Nephron (organoid): ENCODE data around the gene MAGEC1.

Experiments
- H3K27ac Mint-ChIP-seq, 3 experiments: 2 replicates each; pipeline ENCODE4 v1.8.0; 2020; ENCODE audit warnings: mixed read lengths in 3 of 3, mild to moderate bottlenecking in 2 of 3, moderate library complexity in 1 of 3
- H3K27me3 Mint-ChIP-seq: 2 replicates; pipeline ENCODE4 v1.8.0; 2021; ENCODE audit warnings: low read depth, mild to moderate bottlenecking, moderate library complexity, mixed read lengths
- H3K36me3 Mint-ChIP-seq: 2 replicates; pipeline ENCODE4 v1.8.0; 2020; ENCODE audit warnings: low read depth, mixed read lengths
- H3K4me1 Mint-ChIP-seq: 2 replicates; pipeline ENCODE4 v1.8.0; 2020; ENCODE audit warnings: mixed read lengths
- H3K4me3 Mint-ChIP-seq, 3 experiments: 2 replicates each; pipeline ENCODE4 v1.8.0; 2020; ENCODE audit warnings: mild to moderate bottlenecking in 3 of 3, mixed read lengths in 3 of 3, moderate library complexity in 2 of 3
- H3K9me3 Mint-ChIP-seq: 2 replicates; pipeline ENCODE4 v1.8.0; 2020; ENCODE audit warnings: mixed read lengths
- CTCF ChIP-seq, 3 experiments: fragments of 200-600 bp; sonication (generic); IDR thresholded peaks; one replicate each; pipeline ENCODE4 v1.5.0; 2021; ENCODE audit warnings: antibody characterized with exemption in 3 of 3; ENCODE audit not compliant: unreplicated experiment in 3 of 3

MAGEC1 gene

GRCh38 chrX:141902366-141902765 lies 1.3 kb upstream of the MAGEC1 start:
- no peak overlapping the region for H3K27ac Mint-ChIP-seq
- no peaks in the 10 kb centered on the region for H3K27me3 Mint-ChIP-seq
- H3K4me1 Mint-ChIP-seq: no peaks in the 10 kb centered on the region
- no peak overlapping the region for H3K4me3 Mint-ChIP-seq
- H3K36me3 Mint-ChIP-seq: no peaks in the 10 kb centered on the region
- H3K9me3 Mint-ChIP-seq: peaks cover 33% of the 10 kb centered on the region
- TF ChIP-seq CTCF (IDR thresholded peaks at IDR 0.05; ENCODE audit: unreplicated experiment in 3 of 3): no peak

- H3K4me1 Mint-ChIP-seq: no peaks in the 10 kb centered on the region
- no peak for TF ChIP-seq CTCF (IDR thresholded peaks at IDR 0.05; ENCODE audit: unreplicated experiment in 3 of 3)
- no peak overlapping the region for H3K27ac Mint-ChIP-seq
- peaks cover 35% of the 10 kb centered on the region for H3K9me3 Mint-ChIP-seq
- no peak overlapping the region for H3K4me3 Mint-ChIP-seq
- H3K27me3 Mint-ChIP-seq: no peaks in the 10 kb centered on the region
- H3K36me3 Mint-ChIP-seq: peaks cover 6% of the 10 kb centered on the region
Measured at GRCh38 chrX:141904262-141904661, 568 bp downstream of the MAGEC1 start.

GRCh38 chrX:141917801-141918200 lies 14.1 kb downstream of the MAGEC1 start:
- H3K36me3 Mint-ChIP-seq: no peaks in the 10 kb centered on the region
- no peak for TF ChIP-seq CTCF (IDR thresholded peaks at IDR 0.05; ENCODE audit: unreplicated experiment in 3 of 3)
- H3K4me3 Mint-ChIP-seq: no peak overlapping the region
- H3K27ac Mint-ChIP-seq: no peak overlapping the region
- no peaks in the 10 kb centered on the region for H3K27me3 Mint-ChIP-seq
- H3K4me1 Mint-ChIP-seq: no peaks in the 10 kb centered on the region
- no peaks in the 10 kb centered on the region for H3K9me3 Mint-ChIP-seq

GRCh38 chrX:141924293-141924692 lies 20.6 kb downstream of the MAGEC1 start:
- H3K4me1 Mint-ChIP-seq: no peaks in the 10 kb centered on the region
- no peaks in the 10 kb centered on the region for H3K27me3 Mint-ChIP-seq
- TF ChIP-seq CTCF (IDR thresholded peaks at IDR 0.05; ENCODE audit: unreplicated experiment in 3 of 3): no peak
- no peak overlapping the region for H3K4me3 Mint-ChIP-seq
- peaks cover 3% of the 10 kb centered on the region for H3K9me3 Mint-ChIP-seq
- H3K36me3 Mint-ChIP-seq: no peaks in the 10 kb centered on the region
- no peak overlapping the region for H3K27ac Mint-ChIP-seq

- Mint-ChIP-seq H3K36me3 (no peaks in the 10 kb centered on the region), H3K27me3 (no peaks in the 10 kb centered on the region), H3K4me3 (no peak overlapping the region), H3K9me3 (peaks cover 3% of the 10 kb centered on the region), H3K4me1 (no peaks in the 10 kb centered on the region), H3K27ac (no peak overlapping the region)
- no peak for TF ChIP-seq CTCF (IDR thresholded peaks at IDR 0.05; ENCODE audit: unreplicated experiment in 3 of 3)
Measured at GRCh38 chrX:141928432-141928831, 24.7 kb downstream of the MAGEC1 start.

GRCh38 chrX:141934059-141934641 lies 30.5 kb downstream of the MAGEC1 start:
- H3K36me3 Mint-ChIP-seq: no peaks in the 10 kb centered on the region
- H3K27me3 Mint-ChIP-seq: no peaks in the 10 kb centered on the region
- peak overlapping the region in 1 of 3 experiments; percentile 52 for H3K27ac Mint-ChIP-seq
- TF ChIP-seq CTCF (IDR thresholded peaks at IDR 0.05; ENCODE audit: unreplicated experiment in 3 of 3): no peak
- no peak overlapping the region for H3K4me3 Mint-ChIP-seq
- peaks cover 8% of the 10 kb centered on the region for H3K9me3 Mint-ChIP-seq
- H3K4me1 Mint-ChIP-seq: no peaks in the 10 kb centered on the region
